ENCODE results near the gene XXYLT1. TPM values are rescaled to one million over a fixed set of nuclear protein-coding genes. Genes with fewer than 3 reads are reported as not detected.

XXYLT1 gene
- total RNA-seq, 2 experiments from 2014 or later = 3.1 to 3.7 TPM

GRCh38 chr3:195113536-195114425 lies 157.2 kb downstream of the XXYLT1 start:
- Histone ChIP-seq H3K27ac (ENCODE audit: low read depth in 1 of 2, low read length in 2 of 2) (no peak overlapping the region), H3K4me3 (ENCODE audit: low read length) (no peak overlapping the region), H3K27me3 (ENCODE audit: control insufficient read depth in 1 of 2, insufficient read depth in 2 of 2, low read length in 2 of 2) (no peaks in the 10 kb centered on the region), H3K36me3 (ENCODE audit: insufficient read depth, low read length) (no peaks in the 10 kb centered on the region), H3K4me1 (ENCODE audit: insufficient read depth, low read length) (no peaks in the 10 kb centered on the region), H3K9me3 (ENCODE audit: control insufficient read depth in 1 of 2, insufficient read depth in 1 of 2, low read length in 2 of 2) (no peaks in the 10 kb centered on the region)
- Mint-ChIP-seq H3K27ac (no peak overlapping the region), H3K4me3 (no peak overlapping the region), H3K9me3 (no peaks in the 10 kb centered on the region), H3K36me3 (ENCODE audit: low read depth) (no peaks in the 10 kb centered on the region), H3K27me3 (no peaks in the 10 kb centered on the region), H3K4me1 (ENCODE audit: low read depth) (peaks cover 7% of the 10 kb centered on the region)
- intact Hi-C loops (cut with DNase I, micrococcal nuclease) = no loop called here
- CTCF ChIA-PET = no interaction called here
- TF ChIP-seq CTCF (IDR thresholded peaks at IDR 0.05) = no peak
- POLR2A ChIA-PET = no interaction called here
- no peak for DNase-seq
- no peak for ATAC-seq (ENCODE audit: poor library complexity)

GRCh38 chr3:195113048-195113447 lies 157.9 kb downstream of the XXYLT1 start:
- H3K9me3 ChIP-seq (ENCODE audit: control insufficient read depth in 1 of 2, insufficient read depth in 1 of 2, low read length in 2 of 2) = no peaks in the 10 kb centered on the region
- no peaks in the 10 kb centered on the region for H3K27me3 Mint-ChIP-seq

GRCh38 chr3:195112361-195112791 lies 158.6 kb downstream of the XXYLT1 start:
- CTCF ChIA-PET = no interaction called here
- no peak overlapping the region for H3K4me3 Mint-ChIP-seq
- Histone ChIP-seq H3K4me1 (ENCODE audit: insufficient read depth, low read length) (no peaks in the 10 kb centered on the region), H3K36me3 (ENCODE audit: insufficient read depth, low read length) (no peaks in the 10 kb centered on the region), H3K9me3 (ENCODE audit: control insufficient read depth in 1 of 2, insufficient read depth in 1 of 2, low read length in 2 of 2) (no peaks in the 10 kb centered on the region), H3K27ac (ENCODE audit: low read depth in 1 of 2, low read length in 2 of 2) (no peak overlapping the region), H3K4me3 (ENCODE audit: low read length) (no peak overlapping the region), H3K27me3 (ENCODE audit: control insufficient read depth in 1 of 2, insufficient read depth in 2 of 2, low read length in 2 of 2) (no peaks in the 10 kb centered on the region)
- no peaks in the 10 kb centered on the region for H3K27me3 Mint-ChIP-seq
- intact Hi-C loops (cut with DNase I, micrococcal nuclease) = no loop called here
- TF ChIP-seq CTCF (IDR thresholded peaks at IDR 0.05) = no peak
- POLR2A ChIA-PET = interaction anchor here (0.7 kb wide), 1 partner anchor 294 kb away, joined by 3 read pairs; no protein-coding TSS in a partner anchor
- no peaks in the 10 kb centered on the region for H3K36me3 Mint-ChIP-seq (ENCODE audit: low read depth)
- no peaks in the 10 kb centered on the region for H3K9me3 Mint-ChIP-seq
- DNase-seq (no peak), ATAC-seq (ENCODE audit: poor library complexity) (no peak)
- H3K4me1 Mint-ChIP-seq (ENCODE audit: low read depth) = no peaks in the 10 kb centered on the region
- H3K27ac Mint-ChIP-seq = no peak overlapping the region

More at GRCh38 chr3:195113048-195113447, 157.9 kb downstream of the XXYLT1 start:
- intact Hi-C loops (cut with DNase I, micrococcal nuclease) = no loop called here
- no peaks in the 10 kb centered on the region for H3K36me3 Mint-ChIP-seq (ENCODE audit: low read depth)
- no peaks in the 10 kb centered on the region for H3K27me3 ChIP-seq (ENCODE audit: control insufficient read depth in 1 of 2, insufficient read depth in 2 of 2, low read length in 2 of 2)
- H3K4me3 ChIP-seq (ENCODE audit: low read length) = no peak overlapping the region
- no peaks in the 10 kb centered on the region for H3K9me3 Mint-ChIP-seq
- POLR2A ChIA-PET = interaction anchor here (0.7 kb wide), 1 partner anchor 294 kb away, joined by 3 read pairs; no protein-coding TSS in a partner anchor
- H3K4me3 Mint-ChIP-seq = no peak overlapping the region
- no peaks in the 10 kb centered on the region for H3K4me1 ChIP-seq (ENCODE audit: insufficient read depth, low read length)
- H3K4me1 Mint-ChIP-seq (ENCODE audit: low read depth) = peaks cover 4% of the 10 kb centered on the region
- ATAC-seq (ENCODE audit: poor library complexity) (no peak), DNase-seq (no peak)
- no peak for TF ChIP-seq CTCF (IDR thresholded peaks at IDR 0.05)
- H3K27ac Mint-ChIP-seq = no peak overlapping the region
- CTCF ChIA-PET = no interaction called here
- H3K27ac ChIP-seq (ENCODE audit: low read depth in 1 of 2, low read length in 2 of 2) = no peak overlapping the region
- no peaks in the 10 kb centered on the region for H3K36me3 ChIP-seq (ENCODE audit: insufficient read depth, low read length)
